Thyroid gland (tissue), 4 donors: Measurements from ENCODE around the gene H2AZ2.

Experiments used
- POLR2A ChIP-seq, 2 donors: fragments of 450-650 bp; IDR thresholded peaks; one replicate each; pipeline ENCODE4 v1.6.1; 2017; ENCODE audit warnings: antibody characterized with exemption in 2 of 2, mild to moderate bottlenecking in 2 of 2, moderate library complexity in 1 of 2
- TF ChIP-seq, protein P1 (sequence below), 6 experiments: fragments of 200-600 bp in 3 of 6; fragments of 450-650 bp in 3 of 6; sonication (generic) in 3 of 6; IDR thresholded peaks; one replicate each; pipeline ENCODE4 v1.5.1; 2016 to 2019; ENCODE audit warnings: antibody characterized with exemption in 6 of 6, mild to moderate bottlenecking in 2 of 6, inconsistent platforms in 1 of 6, moderate library complexity in 1 of 6

DNA sequence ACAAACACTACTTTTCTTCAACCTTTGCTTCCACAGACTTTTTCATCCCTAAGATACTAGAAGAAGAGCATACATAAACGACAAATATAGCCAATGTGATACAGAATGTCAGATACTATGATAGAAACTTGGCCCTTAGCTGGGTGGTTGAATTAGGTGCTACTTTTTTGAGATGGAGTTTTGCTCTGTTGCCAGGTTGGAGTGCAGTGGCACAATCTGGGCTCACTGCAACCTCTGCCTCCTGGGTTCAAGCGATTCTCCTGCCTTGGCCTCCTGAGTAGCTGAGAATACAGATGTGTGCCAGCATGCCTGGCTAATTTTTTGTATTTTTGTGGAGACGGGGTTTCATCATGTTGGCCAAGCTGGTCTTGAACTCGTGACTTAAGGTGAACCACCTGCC, 47.9 kb downstream of the H2AZ2 start:
- TF ChIP-seq POLR2A (IDR thresholded peaks at IDR 0.05): no peak
- TF ChIP-seq, protein P1, sequence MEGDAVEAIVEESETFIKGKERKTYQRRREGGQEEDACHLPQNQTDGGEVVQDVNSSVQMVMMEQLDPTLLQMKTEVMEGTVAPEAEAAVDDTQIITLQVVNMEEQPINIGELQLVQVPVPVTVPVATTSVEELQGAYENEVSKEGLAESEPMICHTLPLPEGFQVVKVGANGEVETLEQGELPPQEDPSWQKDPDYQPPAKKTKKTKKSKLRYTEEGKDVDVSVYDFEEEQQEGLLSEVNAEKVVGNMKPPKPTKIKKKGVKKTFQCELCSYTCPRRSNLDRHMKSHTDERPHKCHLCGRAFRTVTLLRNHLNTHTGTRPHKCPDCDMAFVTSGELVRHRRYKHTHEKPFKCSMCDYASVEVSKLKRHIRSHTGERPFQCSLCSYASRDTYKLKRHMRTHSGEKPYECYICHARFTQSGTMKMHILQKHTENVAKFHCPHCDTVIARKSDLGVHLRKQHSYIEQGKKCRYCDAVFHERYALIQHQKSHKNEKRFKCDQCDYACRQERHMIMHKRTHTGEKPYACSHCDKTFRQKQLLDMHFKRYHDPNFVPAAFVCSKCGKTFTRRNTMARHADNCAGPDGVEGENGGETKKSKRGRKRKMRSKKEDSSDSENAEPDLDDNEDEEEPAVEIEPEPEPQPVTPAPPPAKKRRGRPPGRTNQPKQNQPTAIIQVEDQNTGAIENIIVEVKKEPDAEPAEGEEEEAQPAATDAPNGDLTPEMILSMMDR (IDR thresholded peaks at IDR 0.05): no peak
